Measurements from ENCODE around the gene FECH.

DNA sequence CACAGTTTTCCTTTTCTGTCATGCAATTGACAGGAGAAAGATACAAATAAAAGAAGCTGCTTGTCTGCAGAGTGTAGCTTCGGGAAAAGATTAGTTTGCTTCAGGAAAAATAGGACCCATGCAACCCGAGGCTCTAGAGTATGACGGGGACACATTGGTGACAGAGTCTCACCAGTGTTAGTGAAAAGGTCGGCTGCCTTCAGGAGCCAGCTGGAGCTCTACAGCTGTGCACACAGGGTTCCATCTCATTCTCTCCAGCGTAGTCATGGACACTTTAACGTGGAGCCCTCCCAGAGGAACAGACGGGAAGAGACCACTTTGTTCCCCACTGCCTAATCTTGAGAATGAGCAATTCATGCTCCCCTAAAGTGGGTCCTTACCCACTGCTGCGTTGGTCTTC, 42.9 kb downstream of the FECH start:
- no peak for TF ChIP-seq EZH2 (IDR thresholded peaks at IDR 0.05; ENCODE audit: borderline replicate concordance, low read length)
- TF ChIP-seq, protein P1, sequence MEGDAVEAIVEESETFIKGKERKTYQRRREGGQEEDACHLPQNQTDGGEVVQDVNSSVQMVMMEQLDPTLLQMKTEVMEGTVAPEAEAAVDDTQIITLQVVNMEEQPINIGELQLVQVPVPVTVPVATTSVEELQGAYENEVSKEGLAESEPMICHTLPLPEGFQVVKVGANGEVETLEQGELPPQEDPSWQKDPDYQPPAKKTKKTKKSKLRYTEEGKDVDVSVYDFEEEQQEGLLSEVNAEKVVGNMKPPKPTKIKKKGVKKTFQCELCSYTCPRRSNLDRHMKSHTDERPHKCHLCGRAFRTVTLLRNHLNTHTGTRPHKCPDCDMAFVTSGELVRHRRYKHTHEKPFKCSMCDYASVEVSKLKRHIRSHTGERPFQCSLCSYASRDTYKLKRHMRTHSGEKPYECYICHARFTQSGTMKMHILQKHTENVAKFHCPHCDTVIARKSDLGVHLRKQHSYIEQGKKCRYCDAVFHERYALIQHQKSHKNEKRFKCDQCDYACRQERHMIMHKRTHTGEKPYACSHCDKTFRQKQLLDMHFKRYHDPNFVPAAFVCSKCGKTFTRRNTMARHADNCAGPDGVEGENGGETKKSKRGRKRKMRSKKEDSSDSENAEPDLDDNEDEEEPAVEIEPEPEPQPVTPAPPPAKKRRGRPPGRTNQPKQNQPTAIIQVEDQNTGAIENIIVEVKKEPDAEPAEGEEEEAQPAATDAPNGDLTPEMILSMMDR (conservative IDR thresholded peaks at IDR 0.05 in 1 of 2, IDR thresholded peaks at IDR 0.05 in 1 of 2; ENCODE audit: extremely low read depth in 1 of 2, insufficient read depth in 1 of 2, low read depth in 1 of 2, low read length in 2 of 2): no peak

Data from mammary epithelial cell (primary cell).